Loucy (cell line): ENCODE results near the gene SLIT1.

Experiments
- H2AFZ ChIP-seq: fragments of 200-600 bp; sonication (generic); 2 replicates; pipeline ENCODE4 v1.6.0; 2016; ENCODE audit warnings: antibody characterized with exemption, mild to moderate bottlenecking, low read length, moderate library complexity
- H3F3A ChIP-seq: fragments of 200-600 bp; 2 replicates; pipeline ENCODE4 v1.6.0; 2016; ENCODE audit warnings: antibody characterized with exemption, low read depth, mild to moderate bottlenecking
- H3K27me3 ChIP-seq: fragments of 200-600 bp; sonication (generic); 2 replicates; pipeline ENCODE4 v1.6.1; 2014; ENCODE audit warnings: low read length, mild to moderate bottlenecking; ENCODE audit not compliant: insufficient read depth, poor library complexity, severe bottlenecking
- H3K36me3 ChIP-seq: fragments of 200-600 bp; sonication (generic); 2 replicates; pipeline ENCODE4 v1.6.1; 2016; ENCODE audit warnings: low read length; ENCODE audit not compliant: insufficient read depth
- H3K4me1 ChIP-seq: fragments of 200-600 bp; sonication (generic); 2 replicates; pipeline ENCODE4 v1.5.1; 2014; ENCODE audit warnings: low read length, mild to moderate bottlenecking; ENCODE audit not compliant: insufficient read depth, poor library complexity, severe bottlenecking
- H3K4me2 ChIP-seq: fragments of 200-600 bp; sonication (generic); 2 replicates; pipeline ENCODE4 v1.6.0; 2014; ENCODE audit warnings: antibody characterized with exemption, low read length, low read depth, mild to moderate bottlenecking; ENCODE audit not compliant: poor library complexity, severe bottlenecking
- H3K4me3 ChIP-seq: fragments of 200-600 bp; sonication (generic); 2 replicates; pipeline ENCODE4 v1.5.1; 2014; ENCODE audit warnings: low read length, mild to moderate bottlenecking, mixed read lengths; ENCODE audit not compliant: poor library complexity, severe bottlenecking
- H3K79me2 ChIP-seq: fragments of 200-600 bp; sonication (generic); 2 replicates; pipeline ENCODE4 v1.6.1; 2014; ENCODE audit warnings: low read length; ENCODE audit not compliant: insufficient read depth
- H3K9ac ChIP-seq: fragments of 200-600 bp; sonication (generic); 2 replicates; pipeline ENCODE4 v1.6.0; 2014; ENCODE audit warnings: mild to moderate bottlenecking, low read depth, low read length, moderate library complexity; ENCODE audit not compliant: poor library complexity, severe bottlenecking
- H3K9me2 ChIP-seq: fragments of 200-600 bp; sonication (generic); replicated peaks from 2 replicates; pipeline ENCODE4 v1.6.1; 2016; ENCODE audit warnings: low read depth, low read length, mixed read lengths
- H3K9me3 ChIP-seq: fragments of 200-600 bp; sonication (generic); 2 replicates; pipeline ENCODE4 v1.6.1; 2014; ENCODE audit warnings: mild to moderate bottlenecking, antibody characterized with exemption, low read length, low read depth; ENCODE audit not compliant: insufficient read depth
- H4K20me1 ChIP-seq: fragments of 200-600 bp; sonication (generic); 2 replicates; pipeline ENCODE4 v1.6.0; 2014; ENCODE audit warnings: antibody characterized with exemption, low read length, mild to moderate bottlenecking; ENCODE audit not compliant: insufficient read depth, poor library complexity, severe bottlenecking
- CTCF ChIP-seq: fragments of 200-600 bp; sonication (generic); conservative IDR thresholded peaks from 2 replicates; pipeline ENCODE4 v1.5.1; 2014; ENCODE audit warnings: mild to moderate bottlenecking, antibody characterized with exemption, low read length
- EZH2phosphoT487 ChIP-seq: fragments of 200-600 bp; IDR thresholded peaks from 2 replicates; pipeline ENCODE4 v1.6.1; 2018; ENCODE audit warnings: antibody characterized with exemption, mild to moderate bottlenecking, moderate library complexity, borderline replicate concordance

The SLIT1 gene

GRCh38 chr10:97029271-97029670, 156.5 kb downstream of the SLIT1 start:
- H3K4me2 ChIP-seq: no peak overlapping the region
- H3K27me3 ChIP-seq: no peaks in the 10 kb centered on the region
- TF ChIP-seq EZH2phosphoT487 (no peak), CTCF (no peak)
- no peaks in the 10 kb centered on the region for H4K20me1 ChIP-seq
- H2AFZ ChIP-seq: no peak overlapping the region
- no peak overlapping the region for H3K4me3 ChIP-seq
- H3F3A ChIP-seq: no peaks in the 10 kb centered on the region
- no peaks in the 10 kb centered on the region for H3K9me2 ChIP-seq
- no peaks in the 10 kb centered on the region for H3K9me3 ChIP-seq
- no peak overlapping the region for H3K9ac ChIP-seq
- no peaks in the 10 kb centered on the region for H3K4me1 ChIP-seq
- no peaks in the 10 kb centered on the region for H3K79me2 ChIP-seq
- H3K36me3 ChIP-seq: no peaks in the 10 kb centered on the region

GRCh38 chr10:97028832-97029178, 157.0 kb downstream of the SLIT1 start:
- no peaks in the 10 kb centered on the region for H3K9me2 ChIP-seq
- no peaks in the 10 kb centered on the region for H3K36me3 ChIP-seq
- no peaks in the 10 kb centered on the region for H4K20me1 ChIP-seq
- no peak overlapping the region for H3K9ac ChIP-seq
- no peak overlapping the region for H3K4me3 ChIP-seq
- no peak overlapping the region for H3K4me2 ChIP-seq
- H3K79me2 ChIP-seq: no peaks in the 10 kb centered on the region
- no peak overlapping the region for H2AFZ ChIP-seq
- H3K27me3 ChIP-seq: no peaks in the 10 kb centered on the region
- H3F3A ChIP-seq: no peaks in the 10 kb centered on the region
- TF ChIP-seq CTCF (no peak), EZH2phosphoT487 (no peak)
- peaks cover 5% of the 10 kb centered on the region for H3K4me1 ChIP-seq
- no peaks in the 10 kb centered on the region for H3K9me3 ChIP-seq

- H3K9ac ChIP-seq: no peak overlapping the region
- H3K9me2 ChIP-seq: no peaks in the 10 kb centered on the region
- no peaks in the 10 kb centered on the region for H3K9me3 ChIP-seq
- no peak overlapping the region for H3K4me3 ChIP-seq
- no peaks in the 10 kb centered on the region for H4K20me1 ChIP-seq
- H3F3A ChIP-seq: no peaks in the 10 kb centered on the region
- H2AFZ ChIP-seq: no peak overlapping the region
- H3K27me3 ChIP-seq: no peaks in the 10 kb centered on the region
- H3K4me1 ChIP-seq: peaks cover 6% of the 10 kb centered on the region
- no peak overlapping the region for H3K4me2 ChIP-seq
- no peaks in the 10 kb centered on the region for H3K79me2 ChIP-seq
- no peaks in the 10 kb centered on the region for H3K36me3 ChIP-seq
- TF ChIP-seq EZH2phosphoT487 (no peak), CTCF (no peak)
Observed at GRCh38 chr10:97028126-97028831, 157.5 kb downstream of the SLIT1 start.
